ENCODE results near the gene EVI5.

DNA sequence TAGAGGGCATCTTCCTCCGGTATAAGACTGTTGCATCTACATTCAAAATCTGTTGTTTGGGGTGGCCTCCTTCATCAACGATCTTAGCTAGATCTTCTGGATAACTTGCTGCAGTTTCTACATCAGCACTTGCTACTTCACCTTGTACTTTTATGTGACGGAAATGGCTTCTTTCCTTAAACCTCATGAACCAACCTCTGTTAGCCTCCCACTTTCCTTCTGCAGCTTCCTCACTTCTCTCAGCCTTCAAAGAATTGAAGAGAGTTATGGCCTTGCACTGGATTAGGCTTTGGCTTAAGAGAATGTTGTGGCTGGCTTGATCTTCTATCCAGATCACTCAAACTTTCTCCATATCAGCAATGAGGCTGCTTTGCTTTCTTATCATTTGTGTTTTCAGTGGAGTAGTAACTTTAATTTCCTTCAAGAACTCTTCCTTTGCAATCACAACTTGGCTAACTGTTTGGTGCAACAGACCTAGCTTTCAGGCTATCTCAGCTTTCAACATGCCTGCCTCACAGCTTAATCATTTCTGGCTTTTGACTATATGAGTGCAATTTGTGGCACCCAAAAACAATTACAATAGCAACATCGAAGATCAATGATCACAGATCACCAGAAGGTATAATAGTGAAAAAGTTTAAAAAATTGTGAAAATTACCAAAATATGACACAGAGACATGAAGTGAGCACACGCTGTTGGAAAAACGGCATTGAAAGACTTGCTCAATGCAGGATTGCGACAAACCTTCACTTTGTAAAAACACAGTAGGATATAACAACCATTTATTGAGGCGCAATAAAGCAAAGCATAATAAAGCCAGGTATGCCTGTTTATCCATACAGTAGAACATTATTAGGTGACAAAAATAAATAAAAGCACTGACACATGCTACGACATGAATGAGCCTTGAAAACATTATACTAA, 241.5 kb downstream of the EVI5 start:
- TF ChIP-seq HDGF (IDR thresholded peaks at IDR 0.05; ENCODE audit: borderline replicate concordance): no peak
- TF ChIP-seq SP1 (IDR thresholded peaks at IDR 0.05): no peak
- TF ChIP-seq TARDBP (IDR thresholded peaks at IDR 0.05): no peak
- TF ChIP-seq ZNF384 (IDR thresholded peaks at IDR 0.05): no peak

Measured in HEK293T (cell line).